HepG2 (cell line): ENCODE measurements around the gene WAS. TPM values are rescaled to one million over a fixed set of nuclear protein-coding genes. Genes with fewer than 3 reads are reported as not detected.
A peak's percentile ranks its signal among the peaks of the same experiment; 100 is the strongest.

Experiments used
- ATAC-seq: fragments of 200-7000 bp; cut with Tn5 transposase; 3 replicates; pipeline ENCODE4 v1.9.1; 2020; ENCODE audit warnings: mild to moderate bottlenecking, moderate library complexity
- BruUV-seq: library from RNA; stranded (reverse); fragments of 400-500 nt; replicated peaks from 2 replicates; lab custom pipeline; 2021; lab: Mats Ljungman, UMichigan
- CTCF ChIA-PET: fragments of 300-600 bp; formaldehyde crosslinking; extraction: SDS; loops from one replicate; lab custom pipeline; 2021; ENCODE audit warnings: low total read pairs, inconsistent platforms, low intra/inter-chr PET ratio; lab: Yijun Ruan, JAX
- POLR2A ChIA-PET: fragments of 350-600 bp; sonication (Branson Sonifier 250); formaldehyde crosslinking; loops from one replicate; lab custom pipeline; 2020; ENCODE audit warnings: antibody characterized with exemption, inconsistent platforms; lab: Yijun Ruan, JAX
- DNase-seq: peaks from one replicate; pipeline ENCODE4 v3.0.0-alpha.2; 2015; ENCODE audit warnings: low spot score
- FAIRE-seq: peaks from 3 replicates; lab custom pipeline; 2011; peaks lifted over from hg19 to GRCh38; lab: Jason Lieb, UNC
- H2AFZ ChIP-seq: one replicate; pipeline ENCODE4 v1.6.1; 2011; ENCODE audit warnings: low read length, inconsistent platforms
- H3K27ac ChIP-seq: fragments of 300-600 bp; 3 replicates; pipeline ENCODE4 v1.8.0; 2011; ENCODE audit warnings: mixed run types, mild to moderate bottlenecking, mixed read lengths, low read length, inconsistent platforms; ENCODE audit not compliant: insufficient read depth; ENCODE audit errors: extremely low read length
- H3K27me3 ChIP-seq, 2 experiments: fragments of 200-600 bp in 1 of 2; 2 replicates in 1 of 2; 3 replicates in 1 of 2; pipeline versions ENCODE4 v1.6.0 to v1.8.0; 2011; ENCODE audit warnings: low read length in 2 of 2, mild to moderate bottlenecking in 2 of 2, moderate library complexity in 2 of 2, inconsistent platforms in 1 of 2; ENCODE audit not compliant: insufficient read depth in 2 of 2, control insufficient read depth in 1 of 2
- H3K36me3 ChIP-seq, 2 experiments: fragments of 200-600 bp in 1 of 2; replicated peaks in 1 of 2; 2 replicates in 1 of 2; 3 replicates in 1 of 2; pipeline versions ENCODE4 v1.5.1 to v1.8.0; 2011; ENCODE audit warnings: low read length in 2 of 2, inconsistent platforms in 1 of 2; ENCODE audit not compliant: insufficient read depth in 2 of 2, control insufficient read depth in 1 of 2
- H3K4me1 ChIP-seq: 2 replicates; pipeline ENCODE4 v1.5.1; 2012; ENCODE audit warnings: low read length, inconsistent platforms; ENCODE audit not compliant: insufficient read depth
- H3K4me2 ChIP-seq: 2 replicates; pipeline ENCODE4 v1.6.0; 2011; ENCODE audit warnings: low read depth, low read length, inconsistent platforms
- H3K4me3 ChIP-seq, 3 experiments: fragments of 200-600 bp in 1 of 3; sonication (generic), shearing (Covaris generic) in 1 of 3; replicated peaks in 1 of 3; 2 replicates each; pipeline ENCODE4 v1.5.1; 2011 to 2016; ENCODE audit warnings: low read length in 3 of 3, inconsistent platforms in 2 of 3, low read depth in 2 of 3, mild to moderate bottlenecking in 2 of 3, control low read depth in 1 of 3, mixed read lengths in 1 of 3; ENCODE audit not compliant: insufficient read depth in 1 of 3
- H3K79me2 ChIP-seq: one replicate; pipeline ENCODE4 v1.6.1; 2011; ENCODE audit warnings: low read length, inconsistent platforms; ENCODE audit not compliant: insufficient read depth
- H3K9ac ChIP-seq: 2 replicates; pipeline ENCODE4 v1.6.0; 2011; ENCODE audit warnings: mild to moderate bottlenecking, low read depth, low read length, inconsistent platforms; ENCODE audit not compliant: insufficient read depth
- H3K9me3 ChIP-seq: 2 replicates; pipeline ENCODE4 v1.5.1; 2012; ENCODE audit warnings: mild to moderate bottlenecking, low read length
- H4K20me1 ChIP-seq: 2 replicates; pipeline ENCODE4 v1.6.0; 2011; ENCODE audit warnings: inconsistent platforms, mild to moderate bottlenecking, low read length, moderate library complexity; ENCODE audit not compliant: insufficient read depth
- DBP ChIP-seq: sonication (generic); formaldehyde crosslinking; IDR thresholded peaks from 2 replicates; pipeline ENCODE4 v1.4.0; 2020; ENCODE audit warnings: missing genetic modification reagents; ENCODE audit errors: not compliant biosample characterization
- JUND ChIP-seq: sonication (generic); formaldehyde crosslinking; IDR thresholded peaks from 2 replicates; pipeline ENCODE4 v1.8.0; 2022; ENCODE audit warnings: mild to moderate bottlenecking, missing genetic modification reagents
- MED8 ChIP-seq: sonication (generic); formaldehyde crosslinking; IDR thresholded peaks from 2 replicates; pipeline ENCODE4 v1.8.1; 2023; ENCODE audit warnings: mild to moderate bottlenecking, missing genetic modification reagents; ENCODE audit not compliant: insufficient replicate concordance
- MXD3 ChIP-seq: IDR thresholded peaks from 2 replicates; pipeline ENCODE4 v1.6.1; 2016; ENCODE audit warnings: mild to moderate bottlenecking, missing biosample characterization, missing genetic modification reagents
- TCF12 ChIP-seq, 2 experiments: fragments of 450-650 bp in 1 of 2; sonication (generic) in 1 of 2; formaldehyde crosslinking in 1 of 2; IDR thresholded peaks; 2 replicates each; pipeline versions ENCODE4 v1.6.1 to v1.8.0; 2017 to 2022; ENCODE audit warnings: antibody characterized with exemption in 1 of 2, mild to moderate bottlenecking in 1 of 2, missing genetic modification reagents in 1 of 2, moderate library complexity in 1 of 2
- ZBTB37 ChIP-seq: sonication (generic); formaldehyde crosslinking; IDR thresholded peaks from 2 replicates; pipeline ENCODE4 v1.4.0; 2020; ENCODE audit warnings: mild to moderate bottlenecking, missing genetic modification reagents
- ZIK1 ChIP-seq: sonication (generic); formaldehyde crosslinking; IDR thresholded peaks from 2 replicates; pipeline ENCODE4 v1.5.0; 2020; ENCODE audit warnings: mild to moderate bottlenecking, low read depth, missing genetic modification reagents, borderline replicate concordance
- ZNF670 ChIP-seq: sonication (generic); formaldehyde crosslinking; IDR thresholded peaks from 2 replicates; pipeline ENCODE4 v1.8.0; 2022; ENCODE audit warnings: mild to moderate bottlenecking, missing genetic modification reagents, borderline replicate concordance
- WGBS: methylation state at CpG from one replicate; pipeline ENCODE4 v1.1.6; 2017; ENCODE audit warnings: low lambda C conversion rate; 5-methylcytosine and 5-hydroxymethylcytosine counted together
- in situ Hi-C: cut with HindIII; loops from 2 replicates; pipeline ENCODE4 v1.10.0; 2017; ENCODE audit warnings: low pct_unique_long_range_greater_than_20kb; ENCODE audit not compliant: extremely low pct_ligation_motif_present
- intact Hi-C: fragments of 100-400 bp; cut with micrococcal nuclease; formaldehyde crosslinking; loops from one replicate; pipeline ENCODE4 v1.10.0; 2022; ENCODE audit not compliant: unreplicated experiment
- polyA plus RNA-seq, 8 experiments: library from polyadenylated mRNA; depleted of rRNA in 3 of 8; stranded (reverse) in 7 of 8; unstranded in 1 of 8; fragments of >200 nt; fragmentation: Illumina TruSeq in 4 of 8; extraction: Trizol in 4 of 8; gene quantifications; 2 replicates each; pipeline versions ENCODE4 v1.2.1 to v1.2.3, GENCODE V29; 2011 to 2016; ENCODE audit warnings: low read depth in 4 of 8, missing spikeins in 1 of 8, mixed read lengths in 1 of 8; ENCODE audit not compliant: insufficient read depth in 1 of 8
- total RNA-seq, 5 experiments: library from RNA; depleted of rRNA; stranded (reverse); fragments of >200 nt; fragmentation: Illumina TruSeq; extraction: Trizol; gene quantifications; 2 replicates each; pipeline ENCODE4 v1.2.3, GENCODE V29; 2016; ENCODE audit warnings: low read depth in 1 of 5

The WAS gene
- total and polyA plus RNA-seq, 2 of the 13 experiments (the other 11 are each of a cell fraction or from before 2014, with no cell fraction given) = 0.11 TPM; not detected in 1

DNA sequence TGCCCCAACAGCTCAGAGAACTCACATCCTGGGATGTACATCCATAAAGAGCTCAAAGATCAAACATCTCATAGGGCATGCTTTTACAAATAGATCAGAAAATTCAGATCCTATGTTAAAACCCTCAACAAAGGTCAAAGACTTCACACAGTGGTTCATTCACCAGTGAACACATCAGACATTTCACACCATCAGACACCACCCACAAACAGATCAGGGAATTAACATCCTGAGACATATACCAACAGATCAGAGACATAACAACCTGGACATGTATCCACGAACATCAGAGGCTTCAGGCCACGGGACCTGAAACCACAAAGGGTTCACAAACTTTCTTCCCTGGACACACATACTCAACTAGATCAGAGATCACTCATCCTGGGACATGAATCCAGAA lies 36.4 kb downstream of the WAS start:
- ChIA-PET CTCF (no interaction called here), POLR2A (interaction anchor here (1.9 kb wide), 1 partner anchor 18 kb away, joined by 5 read pairs; no protein-coding TSS in a partner anchor)
- no peak for DNase-seq
- TF ChIP-seq TCF12 (IDR thresholded peaks at IDR 0.05) (no peak), TCF12 (CRISPR knock-in tag; IDR thresholded peaks at IDR 0.05) (no peak)
- no peaks in the 10 kb centered on the region for H4K20me1 ChIP-seq
- peaks cover 51% of the 10 kb centered on the region for H3K4me1 ChIP-seq
- peaks cover 3% of the 10 kb centered on the region for H3K79me2 ChIP-seq
- H3K27me3 ChIP-seq = no peaks in the 10 kb centered on the region
- no peak for ATAC-seq
- H3K27ac ChIP-seq = peak overlapping the region; percentile 22
- peak overlapping the region; percentile 36 for H3K4me2 ChIP-seq
- 0 out of 2 replicates have a peak overlapping the region, but pooled peaks have one; percentile 15 for H3K9ac ChIP-seq
- no peaks in the 10 kb centered on the region for H3K36me3 ChIP-seq
- H3K9me3 ChIP-seq = no peaks in the 10 kb centered on the region
- intact Hi-C loops = no loop called here
- in situ Hi-C loops = no loop called here
- 27% methylated on average over 2 of the region's 2 CpGs for WGBS
- no peak overlapping the region for H3K4me3 ChIP-seq
- no peak overlapping the region for H2AFZ ChIP-seq
- no TSS peak for BruUV-seq
- FAIRE-seq = peak; percentile 55

GRCh38 chrX:48720577-48721250 lies 37.1 kb downstream of the WAS start:
- FAIRE-seq = no peak
- no peak overlapping the region for H2AFZ ChIP-seq
- POLR2A ChIA-PET = interaction anchor here (1.9 kb wide), 1 partner anchor 17 kb away, joined by 5 read pairs; no protein-coding TSS in a partner anchor
- H3K79me2 ChIP-seq = peaks cover 3% of the 10 kb centered on the region
- no peak for ATAC-seq
- 0 out of 2 replicates have a peak overlapping the region, but pooled peaks have one; percentile 36 for H3K4me2 ChIP-seq
- in situ Hi-C loops = no loop called here
- peaks cover 44% of the 10 kb centered on the region for H3K4me1 ChIP-seq
- H4K20me1 ChIP-seq = no peaks in the 10 kb centered on the region
- DNase-seq = no peak
- peak overlapping the region; percentile 22 for H3K27ac ChIP-seq
- no TSS peak for BruUV-seq
- H3K9me3 ChIP-seq = no peaks in the 10 kb centered on the region
- no peak for TF ChIP-seq JUND (CRISPR knock-in tag)
- TF ChIP-seq MED8 = no peak
- no peak for TF ChIP-seq DBP (CRISPR knock-in tag)
- TF ChIP-seq ZIK1 (CRISPR knock-in tag) = no peak
- no peak for TF ChIP-seq ZBTB37 (CRISPR knock-in tag)
- TF ChIP-seq MXD3 (CRISPR knock-in tag) = no peak
- TF ChIP-seq ZNF670 (CRISPR knock-in tag) = no peak
- TF ChIP-seq, all 625 proteins: peak for 0
- no peaks in the 10 kb centered on the region for H3K36me3 ChIP-seq
- CTCF ChIA-PET = no interaction called here
- 90% methylated on average over 2 of the region's 4 CpGs for WGBS
- H3K9ac ChIP-seq = peak overlapping the region; percentile 15; the same call in 1 of the 2 replicates
- H3K27me3 ChIP-seq = no peaks in the 10 kb centered on the region
- H3K4me3 ChIP-seq = no peak overlapping the region
- intact Hi-C loops = no loop called here
